Measurements from ENCODE around the gene ARHGEF10L.

ARHGEF10L gene

DNA sequence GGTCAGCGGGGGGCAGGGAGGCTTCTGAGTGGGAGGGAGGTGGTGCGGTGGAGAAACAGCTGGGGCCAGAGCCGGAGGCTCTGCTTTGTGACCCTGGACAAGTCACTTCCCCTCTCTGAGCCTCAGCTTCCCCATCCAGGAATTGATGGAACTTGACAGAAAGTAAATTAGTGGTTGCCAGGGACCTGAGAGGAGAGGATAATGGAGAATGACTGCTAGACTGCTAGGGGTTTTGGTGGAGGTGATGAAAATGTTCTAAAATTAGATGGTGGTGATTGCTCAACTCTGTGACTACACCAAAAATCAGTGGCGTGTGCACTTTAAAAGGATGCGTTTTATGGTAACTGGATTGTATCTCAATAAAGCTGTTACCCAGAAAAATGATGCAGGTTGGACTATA, 100.9 kb downstream of the ARHGEF10L start:
- DNase-seq = no peak

DNA sequence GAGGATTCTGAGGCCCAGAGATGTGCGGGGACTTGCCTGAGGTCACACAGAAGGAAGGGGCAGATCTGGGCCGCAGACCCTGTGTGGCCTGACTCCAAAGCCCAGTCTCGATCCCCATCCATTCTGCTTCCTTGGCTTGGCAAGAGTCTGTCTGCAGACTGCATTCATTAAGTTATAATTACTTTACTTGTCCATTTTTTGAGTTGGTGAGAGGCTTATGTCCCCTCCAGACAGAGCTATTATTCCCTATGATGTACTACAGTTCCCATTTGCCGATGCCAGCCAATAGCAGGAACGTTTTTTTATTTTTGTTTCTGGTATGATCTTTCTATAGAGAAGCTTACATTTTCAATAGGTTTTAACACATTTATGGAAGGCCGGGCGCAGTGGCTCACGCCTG, 101.5 kb downstream of the ARHGEF10L start:
- no peak for DNase-seq

DNA sequence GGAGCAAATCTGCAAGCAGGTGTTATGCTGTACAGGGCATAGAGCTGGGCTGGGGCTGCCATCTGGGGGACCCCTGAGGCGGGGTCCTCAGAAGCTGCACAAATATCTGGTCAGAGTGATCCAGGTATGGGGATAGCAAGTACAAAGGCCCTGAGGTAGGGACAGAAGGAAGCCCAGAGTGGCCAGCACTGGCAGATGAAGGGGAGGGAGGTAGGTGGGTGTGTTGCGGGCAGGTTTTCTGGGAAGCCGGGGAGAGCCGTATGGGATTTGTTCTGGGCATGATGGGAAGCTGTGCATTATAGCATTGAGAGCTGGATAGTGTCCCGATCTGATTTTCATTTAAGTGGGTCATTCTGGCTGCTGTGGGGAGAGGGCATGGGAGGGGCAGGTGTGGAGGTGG, 102.7 kb downstream of the ARHGEF10L start:
- DNase-seq = no peak

DNA sequence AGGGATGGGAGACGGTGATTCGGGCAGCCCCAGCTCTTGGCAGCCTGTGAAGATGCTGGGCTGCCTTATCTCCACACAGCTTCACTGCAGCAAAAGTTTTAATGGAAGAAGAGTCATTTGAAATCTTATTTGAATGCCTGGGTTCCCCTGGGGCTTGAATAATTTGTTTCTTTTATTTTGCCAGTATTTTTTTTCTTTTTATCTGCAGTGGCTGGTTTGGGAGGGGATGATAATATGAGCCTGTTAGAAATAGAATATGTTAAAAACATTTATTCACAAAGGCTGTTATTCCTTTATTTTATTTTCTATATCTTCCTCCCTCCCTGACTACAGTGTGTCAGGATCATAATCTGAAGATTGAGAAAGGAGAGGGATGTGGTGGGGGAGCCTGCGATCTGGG, 103.4 kb downstream of the ARHGEF10L start:
- no peak for DNase-seq

DNA sequence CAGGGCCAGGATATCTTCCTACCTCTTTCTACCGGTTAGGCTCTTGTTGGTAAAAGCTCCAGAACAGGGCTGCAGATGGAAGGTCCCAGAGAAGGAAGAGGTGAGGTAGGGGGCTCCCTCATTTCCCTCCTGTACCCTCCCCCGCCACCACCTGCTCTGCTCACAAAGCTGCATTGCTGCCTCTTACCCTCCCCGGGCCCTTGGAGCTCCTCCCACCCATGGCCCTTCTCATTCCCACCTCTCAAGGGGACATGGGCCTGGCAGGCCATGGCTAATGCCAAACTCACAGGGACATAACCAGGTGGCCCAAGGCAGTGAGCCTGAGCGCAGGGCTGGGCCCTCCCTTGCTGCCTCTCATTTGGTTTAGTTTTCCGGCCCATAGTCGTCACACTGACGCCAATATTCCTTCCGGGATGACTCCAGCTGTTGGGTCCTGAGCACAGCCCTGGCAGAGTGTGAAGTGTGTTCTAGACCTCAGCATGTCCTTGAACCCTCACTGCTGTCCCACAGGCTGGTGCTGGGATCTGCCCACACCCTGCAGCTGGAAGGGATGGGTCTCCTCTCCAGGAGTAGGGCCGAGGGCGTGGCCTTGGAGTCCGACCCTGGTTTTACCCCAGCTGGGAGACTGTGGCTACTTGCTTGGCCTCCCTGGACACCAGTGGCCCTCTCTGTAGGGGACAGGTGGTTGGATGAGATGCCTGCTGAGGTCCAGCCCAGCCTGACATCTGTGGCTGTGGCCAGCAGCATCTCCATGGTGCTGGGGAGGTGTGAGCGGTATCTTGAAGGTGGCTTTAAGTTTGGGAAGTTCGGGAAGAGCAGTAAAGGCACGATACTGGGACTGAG, 104.6 kb downstream of the ARHGEF10L start:
- DNase-seq = no peak

DNA sequence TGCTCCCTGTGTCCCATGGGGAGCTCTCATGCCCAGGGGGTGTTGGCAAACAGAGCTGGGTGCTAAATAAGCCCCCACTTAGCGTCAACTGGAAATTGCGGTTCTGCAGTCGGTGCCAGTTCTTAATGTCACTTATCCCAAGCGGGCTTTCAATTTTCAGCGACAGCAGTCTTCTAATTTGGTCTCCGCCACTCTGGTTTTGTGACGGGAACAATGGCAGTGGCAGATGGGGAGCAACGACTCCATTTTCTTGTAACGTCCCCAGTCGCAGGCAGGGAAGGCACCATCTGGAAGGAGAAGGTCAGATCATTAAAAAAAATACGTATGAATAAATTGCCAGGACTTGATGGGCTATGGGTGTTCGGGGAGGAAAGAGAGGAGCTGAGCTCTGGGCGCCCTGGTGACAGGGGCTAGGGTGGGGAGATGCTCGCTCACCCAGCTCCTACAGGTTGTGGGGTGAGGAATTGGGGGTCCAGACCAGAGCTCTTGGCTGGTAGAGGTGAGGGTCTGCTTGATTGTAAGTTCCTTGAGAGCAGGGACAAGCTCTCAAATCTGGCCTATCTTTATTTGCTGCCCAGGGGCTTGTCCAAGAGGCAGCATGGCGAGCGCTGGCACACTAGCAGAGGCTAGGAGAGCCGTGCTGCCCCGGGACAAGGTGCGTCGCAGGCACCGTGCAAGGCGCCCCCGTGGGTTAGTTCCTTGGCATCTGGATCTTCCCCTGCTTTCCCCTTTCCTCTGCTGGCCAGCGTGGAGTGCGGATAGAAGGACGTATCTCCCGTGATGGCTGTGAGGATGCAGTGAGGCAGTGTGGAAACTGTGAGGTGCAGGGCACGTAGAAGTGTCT, 105.8 kb downstream of the ARHGEF10L start:
- no peak for DNase-seq

DNA sequence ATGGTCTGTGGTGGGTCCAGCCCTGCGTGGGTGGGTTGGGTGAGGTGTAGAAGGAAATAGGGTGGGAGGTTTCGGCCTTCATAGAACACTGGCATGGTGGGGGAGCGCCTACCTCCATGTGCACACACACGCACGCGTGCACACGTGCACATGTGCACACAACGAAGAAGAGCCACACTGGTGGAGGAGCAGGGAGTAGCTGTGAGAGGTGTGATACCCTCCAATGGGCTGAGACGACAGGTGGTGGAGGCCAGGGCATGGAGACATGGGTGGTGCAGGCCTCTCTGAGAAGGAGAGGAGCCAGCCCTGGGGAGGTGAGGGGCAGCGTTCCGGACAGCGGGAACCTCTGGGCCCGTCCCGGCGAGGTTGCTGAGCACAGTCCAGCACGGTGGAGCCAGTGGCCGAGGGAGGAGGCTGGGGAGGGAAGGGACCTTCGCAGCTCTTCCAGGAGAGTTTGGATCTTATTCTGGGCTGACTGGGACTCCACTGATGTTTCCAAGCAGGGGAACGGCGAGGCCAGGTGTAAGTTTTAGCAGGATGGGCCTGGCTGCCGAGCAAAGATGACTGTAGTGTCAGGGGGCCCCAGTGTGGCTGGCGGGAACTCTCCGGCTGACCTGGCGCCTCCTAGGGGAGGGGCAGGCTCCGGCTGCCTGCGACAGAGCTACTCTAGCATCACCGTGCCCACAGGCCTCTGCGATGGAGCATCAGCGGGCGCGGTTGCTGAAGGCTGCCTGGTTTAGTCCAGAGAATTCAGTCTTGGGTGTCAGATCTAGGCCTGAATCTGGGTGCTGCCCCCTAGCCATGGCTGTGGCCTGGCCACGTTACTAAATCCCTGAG, 107.2 kb downstream of the ARHGEF10L start:
- DNase-seq = no peak

DNA sequence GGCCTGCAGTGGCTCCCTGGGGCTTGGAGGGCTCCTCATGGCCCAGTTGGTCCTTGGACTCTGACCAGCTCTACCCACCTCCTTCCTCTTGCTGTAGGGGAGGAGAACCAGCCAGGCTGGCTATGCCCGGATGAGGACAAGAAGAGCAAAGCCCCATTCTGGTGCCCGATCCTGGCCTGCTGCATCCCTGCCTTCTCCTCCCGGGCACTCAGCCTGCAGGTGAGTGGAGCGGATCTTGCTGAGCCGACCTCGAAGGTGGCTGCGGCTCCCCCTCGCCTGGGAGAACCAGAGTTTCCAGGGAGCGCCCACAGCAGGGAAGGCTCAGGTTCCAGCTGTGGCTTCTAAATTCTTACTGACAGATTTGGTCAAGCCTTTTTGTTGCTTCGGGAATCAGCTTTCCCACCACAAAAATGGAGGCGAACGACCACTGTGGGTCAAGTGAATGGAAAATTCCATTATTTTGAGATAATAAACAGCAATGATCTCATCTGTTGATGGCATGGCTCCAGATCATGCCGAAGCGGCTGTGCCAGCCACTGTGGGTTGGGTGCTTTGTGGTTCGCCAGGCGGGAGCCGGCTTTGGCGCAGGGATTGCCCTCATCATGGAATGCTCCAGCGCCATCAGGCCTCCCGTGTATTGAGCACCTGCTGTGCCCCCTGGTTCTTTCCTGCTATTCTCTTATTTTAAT, 109.1 kb downstream of the ARHGEF10L start:
- DNase-seq = no peak

DNA sequence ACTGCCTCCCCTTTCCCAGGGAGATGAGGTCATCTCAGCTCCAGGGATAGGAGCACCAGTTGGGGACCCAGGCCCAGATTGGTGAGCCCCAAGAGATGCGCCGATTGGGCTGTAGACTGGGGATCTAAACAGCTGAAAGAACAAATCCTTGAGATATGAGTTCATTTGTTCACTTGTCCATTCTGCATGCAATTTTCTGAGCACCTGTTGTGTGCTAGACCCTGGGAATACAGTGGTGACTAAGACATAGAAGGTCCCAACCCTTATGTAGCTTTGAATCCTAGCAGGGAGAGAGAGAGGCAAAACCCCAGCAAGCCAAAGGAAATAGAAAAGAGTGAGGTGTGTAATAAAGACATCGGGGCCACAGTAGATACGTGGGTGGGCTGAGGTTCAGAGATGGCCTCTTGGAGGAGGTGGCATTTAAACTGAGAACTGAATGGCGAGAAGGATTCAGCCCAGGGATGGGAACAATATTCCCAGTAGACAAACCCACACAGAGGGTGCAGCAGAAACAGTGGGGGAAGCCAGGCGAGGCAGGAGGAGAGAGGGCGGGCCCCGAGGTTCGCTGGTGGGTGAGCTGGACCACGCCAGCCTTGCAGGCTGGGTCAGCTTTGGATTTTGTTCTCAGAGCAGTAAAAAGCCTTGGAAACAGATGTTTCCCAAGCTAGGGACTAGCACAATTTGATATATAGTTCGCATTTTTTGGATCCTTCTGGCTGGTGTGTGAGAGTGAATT, 110.0 kb downstream of the ARHGEF10L start:
- DNase-seq = no peak

DNA sequence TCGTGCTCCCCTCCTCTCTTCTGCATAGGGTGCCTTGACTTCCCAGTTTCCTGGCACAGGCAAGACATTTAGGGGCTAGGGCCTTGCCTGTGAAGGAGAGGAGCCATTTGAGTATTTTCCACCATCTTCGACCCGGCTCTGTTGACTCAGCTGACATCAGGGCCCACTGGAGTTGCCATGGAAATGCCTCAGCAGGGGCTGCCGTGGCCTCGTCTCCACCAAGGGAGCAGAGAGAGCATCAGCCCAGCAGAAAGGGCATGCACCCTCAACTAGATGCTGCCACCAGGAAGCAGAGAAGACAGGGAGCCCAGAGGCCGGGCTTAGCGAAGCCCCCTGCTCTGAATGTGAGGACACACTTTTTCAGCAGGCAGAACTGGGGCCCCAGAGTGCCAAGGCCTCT, 113.8 kb downstream of the ARHGEF10L start:
- DNase-seq = no peak

DNA sequence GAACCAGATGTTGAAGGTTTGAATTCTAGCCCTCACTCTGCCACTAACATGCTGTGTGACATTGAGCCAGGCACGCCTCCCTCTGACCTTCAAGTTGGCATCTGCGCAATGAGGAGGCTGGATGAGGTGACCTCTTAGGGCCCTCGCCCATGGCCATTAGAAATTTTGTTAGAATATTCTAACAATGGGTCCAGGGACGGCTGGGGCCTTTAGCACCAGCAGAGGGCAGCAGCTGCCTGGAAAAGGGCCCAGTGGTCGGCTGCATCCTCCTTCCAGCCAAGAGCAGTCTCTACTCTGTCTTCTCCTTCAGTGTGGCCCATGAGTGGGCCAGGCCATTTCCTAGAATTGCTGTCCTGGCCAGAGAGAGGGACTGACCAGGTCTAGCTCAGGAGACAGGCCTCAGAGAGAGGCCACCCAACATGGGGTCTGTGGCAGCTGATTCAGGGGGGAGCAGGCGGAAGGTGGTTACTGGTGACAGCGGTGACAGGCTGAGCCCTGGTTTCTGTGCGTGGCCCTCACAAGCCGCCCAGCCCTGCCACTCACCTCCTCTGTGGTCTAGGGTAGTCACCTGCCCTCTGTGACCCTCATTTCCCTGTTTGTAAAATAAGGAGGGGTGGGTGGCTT, 114.3 kb downstream of the ARHGEF10L start:
- DNase-seq = peak in 1 of 2 donors; percentile 15

DNA sequence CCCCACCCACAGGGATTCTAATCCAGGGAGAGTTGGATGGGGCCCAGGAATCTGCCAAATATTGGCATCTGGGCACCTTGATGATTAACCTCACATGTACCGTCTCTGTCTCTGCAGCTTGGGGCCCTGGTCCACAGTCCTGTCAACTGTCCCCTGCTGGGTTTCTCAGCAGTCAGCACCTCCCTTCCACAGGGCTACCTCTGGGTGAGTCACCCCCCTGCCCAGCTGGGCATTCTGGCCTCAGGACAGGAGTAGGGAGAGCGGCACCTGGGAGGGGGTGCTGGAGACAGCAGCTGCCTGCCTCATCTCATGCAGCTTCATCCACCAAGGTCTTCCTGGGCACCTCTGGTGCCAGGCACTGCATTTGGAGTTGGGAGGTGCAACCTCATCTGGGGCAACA, 115.0 kb downstream of the ARHGEF10L start:
- DNase-seq = no peak

DNA sequence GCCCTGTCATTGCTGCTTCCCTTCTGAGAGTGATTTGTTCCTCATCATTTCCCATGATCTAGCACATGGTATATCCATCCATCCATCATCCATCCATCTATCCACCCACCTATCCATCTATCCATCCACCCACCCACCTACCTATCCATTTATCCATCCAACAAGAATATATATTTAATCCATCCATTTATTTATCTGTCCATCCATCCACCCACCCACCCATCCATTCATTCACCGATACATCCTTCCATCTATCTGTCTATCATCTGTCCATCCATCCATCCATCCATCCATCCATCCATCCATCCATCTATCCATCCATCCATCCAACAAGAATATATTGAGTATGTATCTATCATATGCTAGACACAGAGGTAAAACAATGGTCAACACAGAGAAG, 115.7 kb downstream of the ARHGEF10L start:
- no peak for DNase-seq

DNA sequence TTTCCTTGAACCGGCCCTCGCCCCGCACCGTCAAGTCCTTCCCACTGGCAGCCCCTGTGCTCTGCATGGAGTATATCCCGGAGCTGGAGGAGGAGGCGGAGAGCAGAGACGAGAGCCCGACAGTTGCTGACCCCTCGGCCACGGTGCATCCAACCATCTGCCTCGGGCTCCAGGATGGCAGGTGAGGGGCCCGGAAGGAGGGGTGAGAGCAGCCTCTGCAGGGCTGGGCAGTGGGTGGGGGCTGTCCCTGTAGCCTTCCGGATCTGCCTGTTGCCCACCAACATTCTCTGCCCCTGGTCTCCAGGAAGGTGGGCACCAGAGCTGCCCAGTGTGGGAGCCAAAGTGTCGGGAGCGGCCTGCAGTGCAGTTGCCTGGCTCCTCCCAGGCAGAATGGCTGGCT, 116.4 kb downstream of the ARHGEF10L start:
- DNase-seq = no peak

DNA sequence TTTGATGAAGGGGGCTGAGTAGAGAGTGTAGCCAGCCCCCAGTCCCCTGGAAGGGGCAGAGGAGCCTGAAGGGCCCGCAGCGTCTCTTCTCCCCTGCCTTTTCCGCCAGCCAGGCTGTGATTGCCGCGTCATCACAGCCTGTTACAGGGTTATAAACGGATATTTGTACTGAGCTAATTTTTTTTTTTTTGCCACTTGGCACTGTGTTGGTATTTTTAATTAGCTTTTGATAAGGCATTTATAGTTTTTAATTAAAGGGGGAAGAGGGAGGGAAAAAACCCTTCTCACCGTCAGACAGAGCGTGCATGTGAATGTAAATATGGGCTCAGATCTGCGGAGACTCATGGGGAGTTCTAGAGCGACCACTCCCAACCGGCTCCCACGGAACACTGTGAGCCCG, 117.9 kb downstream of the ARHGEF10L start:
- DNase-seq = no peak

DNA sequence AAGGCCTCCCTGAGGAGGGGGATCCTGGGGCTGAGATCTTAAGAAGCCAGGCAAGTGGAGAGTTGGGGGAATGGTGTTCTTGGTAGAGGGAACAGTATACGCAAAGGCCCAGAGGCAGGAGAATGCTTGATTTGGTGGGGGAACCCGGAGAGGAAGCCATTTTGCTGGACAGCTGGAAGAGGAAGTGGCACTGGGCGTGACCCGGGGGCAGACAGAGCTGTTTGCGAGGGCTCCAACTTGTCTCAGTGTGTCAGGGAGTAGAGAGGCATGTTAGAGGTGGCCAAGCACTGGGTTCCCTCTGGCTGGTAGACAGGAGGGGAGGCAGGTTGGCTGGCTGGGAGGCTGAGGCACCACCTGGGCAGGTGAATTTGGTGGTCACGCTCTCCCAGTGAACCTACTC, 119.3 kb downstream of the ARHGEF10L start:
- DNase-seq = peak in 1 of 2 donors; percentile 33

DNA sequence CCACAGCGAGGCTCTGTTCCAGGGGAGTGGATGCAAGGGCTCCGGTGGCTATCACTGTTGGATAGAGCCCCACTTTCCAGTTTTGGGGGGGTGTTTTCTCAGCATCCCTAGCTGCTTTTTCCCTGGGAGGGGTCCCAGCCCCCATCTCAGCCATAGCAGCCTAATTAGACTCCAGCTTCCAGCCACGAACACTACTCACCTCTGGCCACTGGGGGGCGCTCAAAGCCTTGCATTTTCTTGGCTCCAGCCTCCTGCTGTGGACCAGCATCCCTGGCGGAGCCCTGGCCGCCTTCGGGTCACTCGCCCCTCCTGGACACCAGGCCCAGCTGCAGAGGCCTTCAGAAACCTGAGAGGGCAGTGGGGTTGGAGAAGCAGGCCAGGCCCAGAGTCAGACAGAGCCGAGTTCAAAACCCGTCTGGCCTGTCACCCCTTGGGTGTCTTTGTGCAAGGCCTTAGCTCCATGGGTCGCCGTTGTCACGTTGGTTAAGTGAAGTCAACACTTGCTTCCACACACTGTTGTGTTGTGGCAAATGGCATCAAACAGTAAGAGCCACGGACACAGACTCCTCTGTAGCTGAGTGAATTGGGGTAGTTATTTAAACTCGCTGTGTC, 122.2 kb downstream of the ARHGEF10L start:
- DNase-seq = peak; percentile 31 to 44

DNA sequence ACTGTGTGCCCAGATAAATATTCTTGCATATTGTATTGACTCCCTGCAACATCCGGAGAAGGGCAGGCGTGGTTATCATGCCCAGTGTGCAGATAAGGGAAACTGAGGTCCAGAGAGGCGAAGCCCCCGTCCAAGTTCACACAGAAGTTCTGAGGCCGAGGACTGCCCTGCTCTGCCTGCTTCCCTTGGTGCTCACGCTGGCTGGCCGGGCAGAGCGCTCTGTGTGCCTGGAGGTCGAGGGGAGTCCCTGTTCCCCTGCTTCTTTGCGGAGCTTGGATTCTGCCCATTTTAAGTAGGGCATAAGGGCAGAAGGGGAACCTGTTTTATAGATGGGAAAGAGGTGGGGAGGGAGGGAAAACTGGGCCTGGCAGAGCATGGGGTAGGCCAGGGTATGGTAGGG, 122.8 kb downstream of the ARHGEF10L start:
- no peak for DNase-seq

DNA sequence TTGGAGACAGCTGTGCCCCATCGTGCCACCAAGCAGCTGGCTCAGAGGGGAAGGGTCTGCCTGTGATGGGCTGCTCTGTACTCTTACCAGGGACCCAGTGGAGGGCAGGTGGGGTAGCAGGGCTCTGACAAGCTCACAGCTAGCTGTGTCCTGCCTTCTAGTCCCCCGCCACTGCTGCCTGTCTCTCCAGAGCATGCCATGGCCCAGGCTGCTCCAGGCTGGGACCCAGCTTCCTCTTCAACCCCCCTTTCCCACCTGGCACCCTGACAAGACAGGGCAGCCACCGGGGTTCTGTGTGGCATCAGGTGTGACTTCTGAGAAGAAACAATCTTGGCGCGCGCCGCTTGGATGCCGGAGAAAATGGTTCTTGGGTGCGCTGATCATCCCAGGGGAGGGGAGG, 123.3 kb downstream of the ARHGEF10L start:
- no peak for DNase-seq

DNA sequence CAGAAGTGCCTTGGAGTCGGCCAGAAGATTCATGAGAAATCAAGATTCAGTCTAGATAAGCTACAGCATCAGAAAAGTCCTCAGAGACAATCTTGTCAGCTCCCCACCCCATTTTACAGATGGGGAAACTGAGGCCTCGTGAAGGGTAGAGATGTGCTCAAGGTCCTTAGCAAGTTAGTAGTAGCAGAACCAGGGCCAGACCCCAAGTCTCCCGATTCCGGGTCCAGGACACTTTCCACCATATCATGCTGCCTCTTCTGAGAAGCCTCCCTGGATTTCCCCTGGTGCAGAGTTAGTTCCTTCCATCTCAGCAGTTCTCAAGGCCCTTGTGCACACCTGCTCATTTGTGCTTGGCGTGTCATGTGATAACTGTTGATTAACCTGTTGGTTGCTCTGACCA, 124.1 kb downstream of the ARHGEF10L start:
- no peak for DNase-seq

DNA sequence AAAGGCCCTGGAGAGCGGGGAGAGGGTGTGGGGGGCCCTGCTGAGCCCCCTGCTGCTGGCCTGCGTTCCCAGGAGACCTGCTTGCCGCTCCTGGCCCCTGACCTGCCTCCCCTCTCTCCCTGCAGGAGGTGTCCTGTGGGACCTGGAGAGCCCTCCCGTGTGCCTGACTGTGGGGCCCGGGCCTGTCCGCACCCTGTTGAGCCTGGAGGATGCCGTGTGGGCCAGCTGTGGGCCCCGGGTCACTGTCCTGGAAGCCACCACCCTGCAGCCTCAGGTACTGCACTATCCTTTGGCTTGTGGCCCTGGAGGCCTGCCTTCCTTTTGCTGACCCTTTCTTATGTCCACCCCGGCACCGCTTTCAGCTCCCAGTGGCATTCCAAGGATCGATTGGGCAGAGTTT, 124.8 kb downstream of the ARHGEF10L start:
- DNase-seq = no peak
